Parathyroid adenoma (tissue), 2 donors: ENCODE measurements around the gene NPFFR2.

Experiments
- H2AFZ ChIP-seq: fragments of 300-600 bp; sonication (generic); one replicate; pipeline ENCODE4 v1.7.0; 2017; ENCODE audit warnings: antibody characterized with exemption, mild to moderate bottlenecking
- H3K27ac ChIP-seq: fragments of 300-600 bp; sonication (generic); one replicate; pipeline ENCODE4 v1.7.0; 2017
- H3K27me3 ChIP-seq: fragments of 300-600 bp; sonication (generic); one replicate; pipeline ENCODE4 v1.7.0; 2017; ENCODE audit warnings: low read length; ENCODE audit not compliant: control insufficient read depth, insufficient read depth
- H3K36me3 ChIP-seq: fragments of 300-600 bp; sonication (generic); one replicate; pipeline ENCODE4 v1.7.0; 2017; ENCODE audit warnings: low read length; ENCODE audit not compliant: control insufficient read depth, insufficient read depth
- H3K4me1 ChIP-seq: fragments of 300-600 bp; sonication (generic); one replicate; pipeline ENCODE4 v1.7.0; 2017; ENCODE audit warnings: control low read depth
- H3K4me2 ChIP-seq: fragments of 300-600 bp; sonication (generic); one replicate; pipeline ENCODE4 v1.7.0; 2017; ENCODE audit warnings: low read length
- H3K4me3 ChIP-seq: fragments of 300-600 bp; sonication (generic); one replicate; pipeline ENCODE4 v1.7.0; 2017; ENCODE audit warnings: low read depth, low read length
- H3K79me2 ChIP-seq: fragments of 300-600 bp; sonication (generic); one replicate; pipeline ENCODE4 v1.7.0; 2017; ENCODE audit warnings: control low read depth
- H3K9ac ChIP-seq: fragments of 300-600 bp; sonication (generic); one replicate; pipeline ENCODE4 v1.7.0; 2017; ENCODE audit warnings: mild to moderate bottlenecking
- H3K9me3 ChIP-seq: fragments of 300-600 bp; sonication (generic); one replicate; pipeline ENCODE4 v1.7.0; 2017; ENCODE audit warnings: low read length; ENCODE audit not compliant: control insufficient read depth
- CTCF ChIP-seq: fragments of 300-600 bp; sonication (generic); IDR thresholded peaks from one replicate; pipeline ENCODE4 v1.7.0; 2017; ENCODE audit warnings: antibody characterized with exemption, mild to moderate bottlenecking
- donor health status: primary hyperparathyroidism.

The NPFFR2 gene

DNA sequence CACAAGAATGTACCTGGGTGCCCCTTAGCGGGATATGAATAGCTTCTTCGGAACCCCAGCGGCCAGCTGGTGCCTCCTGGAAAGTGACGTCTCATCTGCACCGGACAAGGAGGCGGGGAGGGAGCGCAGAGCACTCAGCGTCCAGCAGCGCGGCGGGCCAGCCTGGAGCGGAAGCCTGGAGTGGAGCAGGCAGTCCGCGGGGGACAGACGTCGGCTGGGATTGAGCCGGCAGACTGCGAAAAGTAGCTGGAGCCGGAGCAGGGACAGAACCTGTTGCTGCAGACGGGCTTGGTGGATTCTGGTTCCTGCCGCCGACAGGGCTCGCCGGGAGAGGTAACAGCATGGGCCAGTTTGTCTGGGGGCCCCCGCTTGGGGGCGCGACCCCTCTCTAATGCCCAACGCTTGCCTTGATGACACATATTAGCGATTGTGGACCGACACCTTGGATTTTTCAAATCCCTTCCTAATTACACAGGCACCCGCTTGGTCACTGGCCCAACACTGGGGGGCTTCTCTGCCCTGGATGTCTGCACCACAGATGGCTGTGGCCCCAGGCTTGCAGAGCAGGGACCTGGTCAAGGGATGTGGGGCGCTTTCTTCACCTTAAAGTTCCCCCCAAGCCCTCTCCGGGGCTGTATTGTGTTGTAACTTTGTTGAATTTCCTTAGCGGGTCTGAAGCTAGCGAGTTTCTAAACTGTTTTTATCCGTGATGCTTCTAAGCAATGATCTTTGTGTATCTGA, at the start of gene NPFFR2:
NPFFR2 (plus strand) TSS at position 133 of the 741 bp plus-strand sequence. CDS start 96,592 bp downstream, outside the sequence.
- no peaks in the 10 kb centered on the region for H3K79me2 ChIP-seq
- no peak for TF ChIP-seq CTCF
- no peaks in the 10 kb centered on the region for H3K9me3 ChIP-seq
- H3K36me3 ChIP-seq, result no peaks in the 10 kb centered on the region
- H3K4me1 ChIP-seq, result no peaks in the 10 kb centered on the region
- no peak within 1 kb of the TSS for H3K4me3 ChIP-seq
- no peak within 1 kb of the TSS for H2AFZ ChIP-seq
- H3K27ac ChIP-seq, result no peak within 1 kb of the TSS
- no peaks in the 10 kb centered on the region for H3K27me3 ChIP-seq
- H3K4me2 ChIP-seq, result no peak within 1 kb of the TSS
- no peak within 1 kb of the TSS for H3K9ac ChIP-seq

- Histone ChIP-seq H3K27ac (no peak overlapping the region), H3K4me1 (no peaks in the 10 kb centered on the region)
- TF ChIP-seq CTCF, result no peak
These were observed 39.1 kb upstream of the NPFFR2 start for GRCh38 chr4:71992571-71993312.

GRCh38 chr4:71994559-71994958, 37.2 kb upstream of the NPFFR2 start:
- no peak overlapping the region for H3K4me3 ChIP-seq
- no peak for TF ChIP-seq CTCF
- H3K27me3 ChIP-seq, result no peaks in the 10 kb centered on the region

More at GRCh38 chr4:71992571-71993312, 39.1 kb upstream of the NPFFR2 start:
- Histone ChIP-seq H3K9ac (no peak overlapping the region), H3K36me3 (no peaks in the 10 kb centered on the region), H3K4me3 (no peak overlapping the region), H3K27me3 (no peaks in the 10 kb centered on the region), H2AFZ (no peak overlapping the region), H3K4me2 (no peak overlapping the region), H3K79me2 (no peaks in the 10 kb centered on the region), H3K9me3 (no peaks in the 10 kb centered on the region)

GRCh38 chr4:71995297-71995696, 36.5 kb upstream of the NPFFR2 start:
- Histone ChIP-seq H3K27ac (no peak overlapping the region), H3K4me1 (no peaks in the 10 kb centered on the region), H3K9ac (no peak overlapping the region), H3K79me2 (no peaks in the 10 kb centered on the region), H3K9me3 (no peaks in the 10 kb centered on the region), H3K36me3 (no peaks in the 10 kb centered on the region), H2AFZ (no peak overlapping the region), H3K4me2 (no peak overlapping the region), H3K27me3 (no peaks in the 10 kb centered on the region), H3K4me3 (no peak overlapping the region)
- no peak for TF ChIP-seq CTCF

More at GRCh38 chr4:71994559-71994958, 37.2 kb upstream of the NPFFR2 start:
- Histone ChIP-seq H3K79me2 (no peaks in the 10 kb centered on the region), H3K4me1 (no peaks in the 10 kb centered on the region), H3K9me3 (no peaks in the 10 kb centered on the region), H3K36me3 (no peaks in the 10 kb centered on the region), H3K27ac (no peak overlapping the region), H2AFZ (no peak overlapping the region), H3K9ac (no peak overlapping the region), H3K4me2 (no peak overlapping the region)
